Body of pancreas (tissue), 4 donors: ENCODE data around the gene LRIT3.

Experiments used
- CTCF ChIP-seq, 7 experiments: fragments of 450-650 bp in 4 of 7; fragments of 200-600 bp in 3 of 7; sonication (generic) in 3 of 7; IDR thresholded peaks; one replicate each; pipeline ENCODE4 v1.5.1; 2016 to 2019; ENCODE audit warnings: antibody characterized with exemption in 7 of 7
- POLR2A ChIP-seq, 3 donors: fragments of 450-650 bp; IDR thresholded peaks; one replicate each; pipeline ENCODE4 v1.6.1; 2016; ENCODE audit warnings: antibody characterized with exemption in 3 of 3, mild to moderate bottlenecking in 2 of 3

- TF ChIP-seq CTCF (IDR thresholded peaks at IDR 0.05) (no peak), POLR2A (IDR thresholded peaks at IDR 0.05) (no peak)
Observed at GRCh38 chr4:109908731-109909130, 60.8 kb downstream of the LRIT3 start.
